ENCODE measurements around the gene STKLD1.

Gene STKLD1

DNA sequence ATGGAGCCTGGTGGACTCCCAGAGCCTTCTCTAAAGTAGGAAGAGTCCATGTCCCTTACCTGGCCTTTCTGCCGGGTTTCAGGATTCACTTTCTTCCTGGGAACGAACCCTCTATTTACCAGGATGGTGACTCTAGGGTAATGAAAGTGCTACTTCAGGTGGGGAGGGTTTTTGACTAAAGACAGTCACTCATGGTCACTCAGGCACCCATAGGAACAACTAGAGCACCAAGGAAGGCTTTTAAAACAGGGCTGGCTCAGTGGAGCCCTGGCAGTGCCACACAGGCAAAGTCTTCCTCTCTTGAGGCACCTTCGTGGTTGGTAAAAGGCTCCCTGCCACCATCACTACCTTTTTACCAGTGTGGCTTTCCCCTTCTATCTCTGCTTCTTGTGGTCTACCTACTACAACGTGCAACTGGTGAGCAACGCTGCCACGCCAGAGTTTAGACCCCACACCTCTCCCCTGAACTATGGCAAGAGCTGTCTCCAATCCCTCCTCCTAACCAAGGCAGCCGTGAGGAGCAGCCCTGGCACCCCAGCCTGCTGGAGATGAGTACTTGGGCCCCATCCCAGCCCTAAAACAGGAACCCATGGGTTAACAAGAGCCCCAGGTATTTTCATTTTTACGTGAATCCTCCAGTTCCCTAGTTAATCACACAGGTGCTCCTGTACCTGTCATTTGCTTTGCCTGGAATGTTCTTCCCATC is 23.4 kb upstream of the STKLD1 start:
- DNase-seq (ENCODE audit: insufficient read length, low spot score) (no peak), FAIRE-seq (no peak)
- TF ChIP-seq POLR2AphosphoS5 (IDR thresholded peaks at IDR 0.05; ENCODE audit: low read depth, low read length) (peak; percentile 23; the same call in 1 of the 2 replicates), TAF1 (IDR thresholded peaks at IDR 0.05; ENCODE audit: low read depth, low read length) (no peak), POLR2A (IDR thresholded peaks at IDR 0.05; ENCODE audit: low read depth, low read length) (peak; percentile 56)

DNA sequence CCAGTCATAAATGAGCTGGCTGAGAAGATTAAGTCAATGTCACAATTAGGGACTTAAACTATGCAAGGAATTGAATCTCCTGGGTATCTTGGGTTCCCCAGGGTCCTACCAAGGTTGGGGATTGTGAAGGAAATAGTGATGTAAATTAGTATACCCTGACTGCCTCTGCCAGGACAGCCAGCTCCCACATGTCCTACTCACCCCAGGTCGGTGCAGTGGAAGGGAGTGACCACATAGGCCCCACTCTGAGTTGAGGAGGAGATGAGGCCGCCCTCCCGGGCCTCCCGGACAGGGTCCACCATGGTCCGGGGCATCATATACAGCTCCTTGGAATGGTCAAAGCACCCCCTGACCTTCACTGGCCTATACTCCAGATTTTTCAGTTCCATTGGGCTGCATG is 22.6 kb upstream of the STKLD1 start:
- FAIRE-seq (no peak), DNase-seq (ENCODE audit: insufficient read length, low spot score) (no peak)
- TF ChIP-seq POLR2A (IDR thresholded peaks at IDR 0.05; ENCODE audit: low read depth, low read length) (peak; percentile 41; the same call in 1 of the 2 replicates), POLR2AphosphoS5 (IDR thresholded peaks at IDR 0.05; ENCODE audit: low read depth, low read length) (no peak)

DNA sequence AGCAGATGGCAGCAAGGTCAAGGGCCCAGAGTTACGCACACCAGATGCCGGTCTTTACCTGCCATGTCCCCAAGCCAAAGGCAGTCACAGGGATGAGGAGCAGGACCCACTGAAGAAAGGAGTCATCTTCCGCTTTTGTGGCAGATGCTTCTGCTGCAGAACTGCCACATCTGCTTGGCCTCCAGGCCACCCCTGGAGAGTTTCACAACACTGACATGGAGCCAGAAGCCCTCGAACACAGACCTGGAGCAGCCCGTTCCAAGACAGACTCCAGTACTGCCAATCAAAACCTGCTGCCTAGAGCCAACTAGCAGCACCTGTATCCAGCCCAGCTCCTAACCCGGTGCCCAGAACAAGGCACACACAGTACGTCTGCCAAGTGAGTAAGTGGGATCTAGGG is 21.4 kb upstream of the STKLD1 start:
- TF ChIP-seq POLR2A (IDR thresholded peaks at IDR 0.05; ENCODE audit: low read depth, low read length) (no peak; the same call in 1 of the 2 replicates), PAX5 (IDR thresholded peaks at IDR 0.05; ENCODE audit: insufficient read depth, low read length, severe bottlenecking) (no peak), POU2F2 (IDR thresholded peaks at IDR 0.05; ENCODE audit: low read depth, low read length) (no peak), POLR2AphosphoS5 (IDR thresholded peaks at IDR 0.05; ENCODE audit: low read depth, low read length) (no peak), SPI1 (IDR thresholded peaks at IDR 0.05; ENCODE audit: low read depth, low read length) (no peak), TAF1 (IDR thresholded peaks at IDR 0.05; ENCODE audit: low read depth, low read length) (no peak)
- DNase-seq (ENCODE audit: insufficient read length, low spot score): no peak
- no peak for FAIRE-seq

DNA sequence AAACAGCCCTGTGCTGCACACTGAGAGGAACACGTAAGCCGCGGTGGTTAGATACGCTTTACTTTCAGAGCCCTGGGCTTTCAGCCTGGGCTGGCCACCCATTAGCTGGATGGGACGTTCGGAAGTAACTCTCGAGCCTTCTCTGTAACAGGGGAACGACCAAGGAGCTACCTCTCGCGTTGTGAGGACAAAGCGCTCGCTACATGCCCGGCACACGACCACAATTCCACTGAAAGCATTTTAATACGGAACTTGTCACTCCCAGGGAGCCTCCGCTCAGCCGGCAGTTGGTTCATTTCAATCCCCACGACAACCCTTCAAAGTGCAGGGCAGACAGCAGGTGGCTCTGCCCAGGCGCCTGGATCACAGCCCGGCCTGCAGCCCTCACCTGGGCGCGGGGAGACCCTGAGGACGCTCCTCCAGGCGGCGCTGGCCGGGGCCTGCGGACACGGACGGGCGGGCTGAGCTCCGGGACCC is 20.2 kb upstream of the STKLD1 start:
- FAIRE-seq (no peak), DNase-seq (ENCODE audit: insufficient read length, low spot score) (no peak)
- TF ChIP-seq POLR2AphosphoS5 (IDR thresholded peaks at IDR 0.05; ENCODE audit: low read depth, low read length) (0 out of 2 replicates have a peak, but pooled peaks have one; percentile 9), SPI1 (IDR thresholded peaks at IDR 0.05; ENCODE audit: low read depth, low read length) (no peak)

DNA sequence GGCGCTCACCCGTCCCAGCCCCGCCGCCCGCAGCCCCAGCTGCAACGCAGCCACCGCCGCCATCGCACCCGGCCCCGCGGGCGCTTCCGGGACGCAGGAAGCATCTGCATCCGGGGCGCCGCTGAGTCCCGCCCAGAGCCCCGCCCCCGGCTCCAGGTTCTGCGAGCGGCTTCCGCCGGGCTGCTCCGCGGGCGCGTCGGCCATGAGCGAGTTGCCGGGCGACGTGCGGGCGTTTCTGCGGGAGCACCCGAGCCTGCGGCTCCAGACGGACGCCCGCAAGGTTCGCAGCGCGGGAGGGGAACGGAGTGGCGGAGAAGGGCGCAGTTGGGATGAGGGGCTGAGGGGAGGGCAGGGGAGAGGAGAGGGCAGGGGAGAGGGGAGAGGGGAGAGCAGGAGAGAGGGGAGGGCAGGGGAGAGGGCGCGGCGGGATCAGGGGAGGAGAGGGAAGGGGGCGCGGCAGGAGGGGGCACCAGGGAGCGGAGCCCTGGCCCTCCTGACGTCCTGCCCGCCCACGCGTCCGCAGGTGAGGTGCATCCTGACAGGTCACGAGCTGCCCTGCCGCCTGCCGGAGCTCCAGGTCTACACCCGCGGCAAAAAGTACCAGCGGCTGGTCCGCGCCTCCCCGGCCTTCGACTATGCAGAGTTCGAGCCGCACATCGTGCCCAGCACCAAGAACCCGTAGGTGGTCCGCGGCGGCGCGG is 19.6 kb upstream of the STKLD1 start, which contains the start of the genes SURF1 and SURF2:
Gene SURF1 (minus strand): TSS at position 97 of the 701 bp plus-strand sequence. CDS start 34 bp downstream, at position 63.
Gene SURF2 (plus strand): TSS at position 160 of the 701 bp plus-strand sequence. CDS start 43 bp downstream, at position 203.
- TF ChIP-seq PAX5 (IDR thresholded peaks at IDR 0.05; ENCODE audit: insufficient read depth, low read length, severe bottlenecking) (peak; percentile 10), TAF1 (IDR thresholded peaks at IDR 0.05; ENCODE audit: low read depth, low read length) (peak; percentile 74), POLR2AphosphoS5 (IDR thresholded peaks at IDR 0.05; ENCODE audit: low read depth, low read length) (peak; percentile 57; the same call in 1 of the 2 replicates), POU2F2 (IDR thresholded peaks at IDR 0.05; ENCODE audit: low read depth, low read length) (no peak), SPI1 (IDR thresholded peaks at IDR 0.05; ENCODE audit: low read depth, low read length) (no peak), POLR2A (IDR thresholded peaks at IDR 0.05; ENCODE audit: low read depth, low read length) (no peak; the same call in none of the 2 replicates)
- FAIRE-seq (peak; percentile 63), DNase-seq (ENCODE audit: insufficient read length, low spot score) (peak; percentile 95)

DNA sequence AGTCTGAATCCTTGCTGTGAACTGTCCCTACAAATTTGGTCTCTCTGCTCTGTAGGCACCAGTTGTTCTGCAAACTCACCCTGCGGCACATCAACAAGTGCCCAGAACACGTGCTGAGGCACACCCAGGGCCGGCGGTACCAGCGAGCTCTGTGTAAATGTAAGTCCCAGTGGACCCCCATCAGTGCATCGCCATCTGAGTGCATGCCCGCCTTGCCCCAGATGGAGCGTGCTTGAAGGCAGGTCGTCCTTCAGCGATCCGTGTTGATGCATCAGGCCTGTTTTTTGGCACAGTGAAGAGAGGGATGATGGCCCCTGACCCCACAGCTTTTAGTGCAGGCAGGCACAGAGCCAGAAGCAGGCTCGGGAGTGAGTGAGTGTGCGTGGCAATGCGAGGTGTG is 18.5 kb upstream of the STKLD1 start:
- no peak for TF ChIP-seq PAX5 (IDR thresholded peaks at IDR 0.05; ENCODE audit: insufficient read depth, low read length, severe bottlenecking)
- TF ChIP-seq POLR2A (IDR thresholded peaks at IDR 0.05; ENCODE audit: low read depth, low read length): no peak
- TF ChIP-seq TAF1 (IDR thresholded peaks at IDR 0.05; ENCODE audit: low read depth, low read length): no peak
- TF ChIP-seq POU2F2 (IDR thresholded peaks at IDR 0.05; ENCODE audit: low read depth, low read length): no peak
- no peak for TF ChIP-seq SPI1 (IDR thresholded peaks at IDR 0.05; ENCODE audit: low read depth, low read length)
- TF ChIP-seq POLR2AphosphoS5 (IDR thresholded peaks at IDR 0.05; ENCODE audit: low read depth, low read length): no peak
- no peak for DNase-seq (ENCODE audit: insufficient read length, low spot score)
- peak; percentile 55 for FAIRE-seq

DNA sequence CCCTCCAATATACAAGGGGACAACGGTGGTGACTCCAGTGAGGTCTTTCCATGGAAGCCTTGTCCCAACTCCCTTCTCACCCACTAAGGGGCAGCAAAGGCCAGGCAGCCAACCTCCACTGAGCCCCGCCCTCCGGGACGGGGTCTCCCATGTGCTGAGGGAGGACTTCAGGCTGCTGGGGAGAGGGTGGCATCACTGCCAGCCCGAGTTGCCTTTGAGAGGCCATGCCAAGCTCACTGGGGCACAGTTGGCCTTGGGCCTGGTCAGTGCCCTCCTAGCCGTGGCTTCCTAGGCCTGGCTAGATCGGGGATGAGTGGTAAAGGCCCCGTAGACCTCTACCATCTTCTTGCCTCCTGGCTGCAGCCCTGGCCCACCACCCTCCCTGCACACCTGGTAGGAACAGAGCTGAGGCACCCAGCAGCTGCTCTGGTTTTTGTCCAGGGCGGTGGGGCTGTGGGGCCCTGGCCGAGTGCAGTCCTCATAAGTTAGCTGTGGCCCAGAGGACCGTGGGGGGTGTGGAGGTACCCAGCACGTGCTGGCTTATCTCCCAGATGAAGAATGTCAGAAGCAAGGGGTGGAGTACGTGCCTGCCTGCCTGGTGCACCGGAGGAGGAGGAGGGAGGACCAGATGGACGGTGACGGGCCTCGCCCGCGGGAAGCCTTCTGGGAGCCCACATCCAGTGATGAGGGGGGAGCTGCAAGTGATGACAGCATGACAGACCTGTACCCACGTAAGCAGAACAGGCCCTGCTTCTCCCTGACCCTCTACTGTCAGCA is 16.6 kb upstream of the STKLD1 start:
- 0 out of 2 replicates have a peak, but pooled peaks have one; percentile 10 for TF ChIP-seq POLR2AphosphoS5 (IDR thresholded peaks at IDR 0.05; ENCODE audit: low read depth, low read length)
- TF ChIP-seq POU2F2 (IDR thresholded peaks at IDR 0.05; ENCODE audit: low read depth, low read length): no peak
- no peak for TF ChIP-seq TAF1 (IDR thresholded peaks at IDR 0.05; ENCODE audit: low read depth, low read length)
- TF ChIP-seq POLR2A (IDR thresholded peaks at IDR 0.05; ENCODE audit: low read depth, low read length): no peak
- TF ChIP-seq PAX5 (IDR thresholded peaks at IDR 0.05; ENCODE audit: insufficient read depth, low read length, severe bottlenecking): no peak
- no peak for TF ChIP-seq SPI1 (IDR thresholded peaks at IDR 0.05; ENCODE audit: low read depth, low read length)
- FAIRE-seq: no peak
- no peak for DNase-seq (ENCODE audit: insufficient read length, low spot score)

DNA sequence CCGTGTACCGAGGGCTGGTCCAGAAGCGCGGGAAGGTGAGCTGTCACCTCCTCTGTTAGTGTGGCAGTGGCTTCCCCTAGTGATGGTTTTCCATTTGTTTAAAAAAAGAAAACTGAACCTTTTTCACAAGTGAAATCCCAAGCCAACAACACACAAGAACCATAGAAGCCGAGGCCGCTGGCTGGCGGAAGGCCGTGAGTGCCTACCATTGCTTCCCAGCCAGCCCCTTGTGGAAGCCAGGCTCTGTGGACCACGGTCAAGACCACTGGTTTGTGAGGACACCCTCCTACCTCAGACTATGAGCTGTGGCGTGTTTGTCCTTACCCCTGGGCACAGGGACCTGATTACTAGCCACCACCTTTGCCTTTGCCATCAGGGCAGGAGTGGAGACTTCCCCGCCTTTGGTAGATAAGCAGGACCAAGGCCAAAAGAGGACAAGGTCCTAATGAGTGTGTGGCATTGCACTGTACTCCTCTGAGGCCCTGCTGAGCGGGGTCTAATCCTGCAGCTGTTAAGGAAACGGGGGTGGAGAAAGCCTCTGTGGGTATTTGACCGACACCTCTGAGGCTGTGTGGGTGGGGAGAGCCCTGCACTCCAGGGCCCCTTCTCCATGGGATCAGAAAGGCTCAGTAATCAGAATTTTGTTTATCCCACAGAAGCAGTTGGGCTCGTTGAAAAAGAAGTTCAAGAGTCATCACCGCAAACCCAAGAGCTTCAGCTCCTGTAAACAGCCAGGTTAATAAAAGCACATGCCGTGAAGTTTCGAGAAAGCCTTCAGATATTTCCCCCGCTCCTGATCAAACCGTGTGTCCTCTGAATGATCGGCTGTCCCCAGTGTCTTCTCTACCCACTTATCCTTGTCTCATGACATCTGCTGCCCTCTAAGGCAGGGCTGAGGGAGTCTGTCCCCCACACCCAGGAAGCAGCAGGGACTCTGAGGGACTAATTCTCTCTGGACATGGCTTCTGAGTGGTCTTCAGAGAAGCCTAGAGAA is 15.5 kb upstream of the STKLD1 start:
- no peak for FAIRE-seq
- 0 out of 2 replicates have a peak, but pooled peaks have one; percentile 11 for TF ChIP-seq POU2F2 (IDR thresholded peaks at IDR 0.05; ENCODE audit: low read depth, low read length)
- no peak for TF ChIP-seq SPI1 (IDR thresholded peaks at IDR 0.05; ENCODE audit: low read depth, low read length)

More for the DNA sequence above, 15.5 kb upstream of the STKLD1 start:
- no peak for DNase-seq (ENCODE audit: insufficient read length, low spot score)

All from GM12891 (cell line).